Panc1 (cell line): Measurements from ENCODE around the gene USP48. TPM values are rescaled to one million over a fixed set of nuclear protein-coding genes. Genes with fewer than 3 reads are reported as not detected.
"Not testable (repeated sequence)": the region's sequence is repeated elsewhere in the genome, so short reads cannot be mapped to it uniquely, and the experiment has no call there.

Source experiments
- ATAC-seq: fragments of 200-7000 bp; cut with Tn5 transposase; 2 replicates; pipeline ENCODE4 v1.9.1; 2020; ENCODE audit warnings: mild to moderate bottlenecking, moderate library complexity
- BruUV-seq: library from RNA; stranded (reverse); fragments of 400-500 nt; replicated peaks from 2 replicates; lab custom pipeline; 2021; lab: Mats Ljungman, UMichigan
- CTCF ChIA-PET: fragments of 300-600 bp; sonication (Branson Sonifier 250); formaldehyde crosslinking; loops from one replicate; lab custom pipeline; 2022; ENCODE audit warnings: antibody characterized with exemption; lab: Charles Lee
- POLR2A ChIA-PET: fragments of 300-600 bp; sonication (Branson Sonifier 250); formaldehyde crosslinking; loops from one replicate; lab custom pipeline; 2022; ENCODE audit warnings: antibody characterized with exemption; lab: Charles Lee
- DNase-seq: peaks from one replicate; pipeline ENCODE4 v3.0.0-alpha.2; 2010; ENCODE audit warnings: low read depth, low spot score
- H3K27ac ChIP-seq: 2 replicates; pipeline ENCODE4 v1.5.1; 2011; ENCODE audit warnings: mild to moderate bottlenecking, low read length, inconsistent platforms
- H3K27me3 ChIP-seq: fragments of 200-500 bp; sonication (Bioruptor generic); 2 replicates; pipeline ENCODE4 v1.6.0; 2014; ENCODE audit warnings: low read length, inconsistent platforms; ENCODE audit not compliant: control insufficient read depth, insufficient read depth
- H3K36me3 ChIP-seq: fragments of 200-500 bp; sonication (Bioruptor generic); 2 replicates; pipeline ENCODE4 v1.5.1; 2014; ENCODE audit warnings: inconsistent platforms, mild to moderate bottlenecking, low read length, moderate library complexity; ENCODE audit not compliant: control insufficient read depth, insufficient read depth
- H3K4me1 ChIP-seq: 2 replicates; pipeline ENCODE4 v1.5.1; 2011; ENCODE audit warnings: inconsistent platforms, mild to moderate bottlenecking, low read length, moderate library complexity; ENCODE audit not compliant: control insufficient read depth, insufficient read depth
- H3K4me3 ChIP-seq, 2 experiments: 2 replicates each; pipeline ENCODE4 v1.5.1; 2011 to 2012; ENCODE audit warnings: low read depth in 2 of 2, low read length in 2 of 2, mild to moderate bottlenecking in 2 of 2, inconsistent platforms in 1 of 2, moderate library complexity in 1 of 2
- H3K9me3 ChIP-seq: fragments of 200-500 bp; sonication (Bioruptor generic); 2 replicates; pipeline ENCODE4 v1.5.1; 2014; ENCODE audit warnings: low read depth, mild to moderate bottlenecking, inconsistent platforms, low read length, moderate library complexity; ENCODE audit not compliant: control insufficient read depth, insufficient read depth
- CTCF ChIP-seq: fragments of 450-650 bp; IDR thresholded peaks from 2 replicates; pipeline ENCODE4 v1.5.1; 2017; ENCODE audit warnings: mild to moderate bottlenecking
- POLR2AphosphoS5 ChIP-seq: IDR thresholded peaks from 2 replicates; pipeline ENCODE4 v1.6.1; 2012; ENCODE audit warnings: mild to moderate bottlenecking, low read depth, low read length, moderate library complexity
- REST ChIP-seq, 2 experiments: IDR thresholded peaks; 2 replicates each; pipeline ENCODE4 v1.6.1; 2011 to 2012; ENCODE audit warnings: low read depth in 2 of 2, control low read depth in 1 of 2, low read length in 1 of 2, mild to moderate bottlenecking in 1 of 2, moderate library complexity in 1 of 2; ENCODE audit not compliant: insufficient read depth in 1 of 2
- SIN3A ChIP-seq: IDR thresholded peaks from 2 replicates; pipeline ENCODE4 v1.6.1; 2012; ENCODE audit warnings: low read depth, mild to moderate bottlenecking, low read length, moderate library complexity, borderline replicate concordance; ENCODE audit not compliant: insufficient read depth
- TCF7L2 ChIP-seq: IDR thresholded peaks from 2 replicates; pipeline ENCODE4 v1.6.1; 2011; ENCODE audit warnings: mild to moderate bottlenecking, low read depth, low read length, inconsistent platforms
- in situ Hi-C: cut with HindIII; loops from 2 replicates; pipeline ENCODE4 v1.10.0; 2016; ENCODE audit warnings: low sequenced_read_pairs, low pct_unique_long_range_greater_than_20kb
- intact Hi-C: fragments of 100-400 bp; cut with micrococcal nuclease; formaldehyde crosslinking; loops from one replicate; pipeline ENCODE4 v1.10.0; 2022; ENCODE audit not compliant: unreplicated experiment
- total RNA-seq: library from RNA; stranded (reverse); gene quantifications from one replicate; pipeline ENCODE4 v1.2.1, GENCODE V29; 2021; ENCODE audit not compliant: unreplicated experiment

USP48 gene
- total RNA-seq, 1 experiment from 2014 or later, result 71.6 TPM

GRCh38 chr1:21827141-21827679 is 44.3 kb upstream of the USP48 start:
- CTCF ChIA-PET, result no interaction called here

GRCh38 chr1:21826694-21827093 is 43.7 kb upstream of the USP48 start:
- ATAC-seq, H3K36me3 ChIP-seq, H3K4me1 ChIP-seq, H3K4me3 ChIP-seq, H3K27me3 ChIP-seq, intact Hi-C loops, BruUV-seq, DNase-seq, CTCF ChIA-PET, in situ Hi-C loops, H3K27ac ChIP-seq, POLR2A ChIA-PET, H3K9me3 ChIP-seq: not testable (repeated sequence)

More at GRCh38 chr1:21827141-21827679, 44.3 kb upstream of the USP48 start:
- intact Hi-C loops (no loop called here), in situ Hi-C loops (no loop called here)
- ATAC-seq (no peak), DNase-seq (no peak)
- Histone ChIP-seq H3K4me3 (no peak overlapping the region), H3K27me3 (no peaks in the 10 kb centered on the region), H3K9me3 (no peaks in the 10 kb centered on the region), H3K27ac (no peak overlapping the region), H3K4me1 (no peaks in the 10 kb centered on the region), H3K36me3 (peaks cover 8% of the 10 kb centered on the region)
- no TSS peak for BruUV-seq
- POLR2A ChIA-PET, result no interaction called here
- TF ChIP-seq CTCF (no peak), TCF7L2 (no peak), REST (IDR thresholded peaks at IDR 0.05; ENCODE audit: insufficient read depth in 1 of 2, low read depth in 2 of 2, low read length in 1 of 2) (no peak), POLR2AphosphoS5 (no peak), SIN3A (no peak)

GRCh38 chr1:21825393-21825792 is 42.4 kb upstream of the USP48 start:
- ChIA-PET POLR2A (no interaction called here), CTCF (no interaction called here)
- H3K27me3 ChIP-seq, result no peaks in the 10 kb centered on the region
- no peak overlapping the region for H3K4me3 ChIP-seq
- H3K4me1 ChIP-seq, result no peaks in the 10 kb centered on the region
- H3K9me3 ChIP-seq, result no peaks in the 10 kb centered on the region
- H3K27ac ChIP-seq, result no peak overlapping the region
- intact Hi-C loops (no loop called here), in situ Hi-C loops (no loop called here)
- no peak for DNase-seq
- no TSS peak for BruUV-seq
- TF ChIP-seq POLR2AphosphoS5, result no peak
- peaks cover 8% of the 10 kb centered on the region for H3K36me3 ChIP-seq
- ATAC-seq, result no peak
